HepG2 (cell line): ENCODE results near the gene POLN. TPM values are rescaled to one million over a fixed set of nuclear protein-coding genes. Genes with fewer than 3 reads are reported as not detected.
A peak's percentile ranks its signal among the peaks of the same experiment; 100 is the strongest.

ENCODE experiments used
- ATAC-seq: fragments of 200-7000 bp; cut with Tn5 transposase; 3 replicates; pipeline ENCODE4 v1.9.1; 2020; ENCODE audit warnings: mild to moderate bottlenecking, moderate library complexity
- BruUV-seq: library from RNA; stranded (reverse); fragments of 400-500 nt; replicated peaks from 2 replicates; lab custom pipeline; 2021; lab: Mats Ljungman, UMichigan
- CTCF ChIA-PET: fragments of 300-600 bp; formaldehyde crosslinking; extraction: SDS; loops from one replicate; lab custom pipeline; 2021; ENCODE audit warnings: low total read pairs, inconsistent platforms, low intra/inter-chr PET ratio; lab: Yijun Ruan, JAX
- POLR2A ChIA-PET: fragments of 350-600 bp; sonication (Branson Sonifier 250); formaldehyde crosslinking; loops from one replicate; lab custom pipeline; 2020; ENCODE audit warnings: antibody characterized with exemption, inconsistent platforms; lab: Yijun Ruan, JAX
- DNase-seq: peaks from one replicate; pipeline ENCODE4 v3.0.0-alpha.2; 2015; ENCODE audit warnings: low spot score
- FAIRE-seq: peaks from 3 replicates; lab custom pipeline; 2011; peaks lifted over from hg19 to GRCh38; lab: Jason Lieb, UNC
- H2AFZ ChIP-seq: one replicate; pipeline ENCODE4 v1.6.1; 2011; ENCODE audit warnings: low read length, inconsistent platforms
- H3K27ac ChIP-seq: fragments of 300-600 bp; 3 replicates; pipeline ENCODE4 v1.8.0; 2011; ENCODE audit warnings: mixed run types, mild to moderate bottlenecking, mixed read lengths, low read length, inconsistent platforms; ENCODE audit not compliant: insufficient read depth; ENCODE audit errors: extremely low read length
- H3K27me3 ChIP-seq, 2 experiments: fragments of 200-600 bp in 1 of 2; 2 replicates in 1 of 2; 3 replicates in 1 of 2; pipeline versions ENCODE4 v1.6.0 to v1.8.0; 2011; ENCODE audit warnings: low read length in 2 of 2, mild to moderate bottlenecking in 2 of 2, moderate library complexity in 2 of 2, inconsistent platforms in 1 of 2; ENCODE audit not compliant: insufficient read depth in 2 of 2, control insufficient read depth in 1 of 2
- H3K36me3 ChIP-seq, 2 experiments: fragments of 200-600 bp in 1 of 2; replicated peaks in 1 of 2; 2 replicates in 1 of 2; 3 replicates in 1 of 2; pipeline versions ENCODE4 v1.5.1 to v1.8.0; 2011; ENCODE audit warnings: low read length in 2 of 2, inconsistent platforms in 1 of 2; ENCODE audit not compliant: insufficient read depth in 2 of 2, control insufficient read depth in 1 of 2
- H3K4me1 ChIP-seq: 2 replicates; pipeline ENCODE4 v1.5.1; 2012; ENCODE audit warnings: low read length, inconsistent platforms; ENCODE audit not compliant: insufficient read depth
- H3K4me2 ChIP-seq: 2 replicates; pipeline ENCODE4 v1.6.0; 2011; ENCODE audit warnings: low read depth, low read length, inconsistent platforms
- H3K4me3 ChIP-seq, 3 experiments: fragments of 200-600 bp in 1 of 3; sonication (generic), shearing (Covaris generic) in 1 of 3; replicated peaks in 1 of 3; 2 replicates each; pipeline ENCODE4 v1.5.1; 2011 to 2016; ENCODE audit warnings: low read length in 3 of 3, inconsistent platforms in 2 of 3, low read depth in 2 of 3, mild to moderate bottlenecking in 2 of 3, control low read depth in 1 of 3, mixed read lengths in 1 of 3; ENCODE audit not compliant: insufficient read depth in 1 of 3
- H3K79me2 ChIP-seq: one replicate; pipeline ENCODE4 v1.6.1; 2011; ENCODE audit warnings: low read length, inconsistent platforms; ENCODE audit not compliant: insufficient read depth
- H3K9ac ChIP-seq: 2 replicates; pipeline ENCODE4 v1.6.0; 2011; ENCODE audit warnings: mild to moderate bottlenecking, low read depth, low read length, inconsistent platforms; ENCODE audit not compliant: insufficient read depth
- H3K9me3 ChIP-seq: 2 replicates; pipeline ENCODE4 v1.5.1; 2012; ENCODE audit warnings: mild to moderate bottlenecking, low read length
- H4K20me1 ChIP-seq: 2 replicates; pipeline ENCODE4 v1.6.0; 2011; ENCODE audit warnings: inconsistent platforms, mild to moderate bottlenecking, low read length, moderate library complexity; ENCODE audit not compliant: insufficient read depth
- ATF2 ChIP-seq: sonication (generic); formaldehyde crosslinking; IDR thresholded peaks from 2 replicates; pipeline ENCODE4 v1.4.0; 2020; ENCODE audit warnings: missing genetic modification reagents
- BHLHE40 ChIP-seq: IDR thresholded peaks from 2 replicates; pipeline ENCODE4 v1.6.1; 2011; ENCODE audit warnings: low read length, improper control_type of control experiment
- GTF3A ChIP-seq: sonication (generic); formaldehyde crosslinking; conservative IDR thresholded peaks from 2 replicates; pipeline ENCODE4 v1.4.0; 2020; ENCODE audit warnings: mild to moderate bottlenecking, missing genetic modification reagents
- MXD3 ChIP-seq: IDR thresholded peaks from 2 replicates; pipeline ENCODE4 v1.6.1; 2016; ENCODE audit warnings: mild to moderate bottlenecking, missing biosample characterization, missing genetic modification reagents
- NR2F2 ChIP-seq: IDR thresholded peaks from 2 replicates; pipeline ENCODE4 v1.6.1; 2012; ENCODE audit warnings: low read depth, inconsistent platforms, borderline replicate concordance
- NR3C1 ChIP-seq: sonication (generic); formaldehyde crosslinking; IDR thresholded peaks from 2 replicates; pipeline ENCODE4 v1.4.0; 2020; ENCODE audit warnings: missing genetic modification reagents
- RELA ChIP-seq: sonication (generic); formaldehyde crosslinking; IDR thresholded peaks from 2 replicates; pipeline ENCODE4 v1.4.0; 2020; ENCODE audit warnings: missing genetic modification reagents
- RFXAP ChIP-seq: sonication (generic); formaldehyde crosslinking; IDR thresholded peaks from 2 replicates; pipeline ENCODE4 v1.4.0; 2020; ENCODE audit warnings: missing genetic modification reagents, borderline replicate concordance
- SMARCE1 ChIP-seq: fragments of 450-650 bp; IDR thresholded peaks from 2 replicates; pipeline ENCODE4 v1.6.1; 2017; ENCODE audit warnings: borderline replicate concordance
- SMC3 ChIP-seq: IDR thresholded peaks from 2 replicates; pipeline ENCODE4 v1.6.1; 2011; ENCODE audit warnings: low read length, improper control_type of control experiment
- SMYD3 ChIP-seq: sonication (generic); formaldehyde crosslinking; IDR thresholded peaks from 2 replicates; pipeline ENCODE4 v1.8.1; 2023; ENCODE audit warnings: mild to moderate bottlenecking, missing genetic modification reagents
- TFDP1 ChIP-seq: IDR thresholded peaks from 2 replicates; pipeline ENCODE4 v1.6.1; 2016; ENCODE audit warnings: missing compliant biosample characterization, missing genetic modification reagents, borderline replicate concordance
- ZBTB46 ChIP-seq: sonication (generic); formaldehyde crosslinking; IDR thresholded peaks from 2 replicates; pipeline ENCODE4 v1.4.0; 2020; ENCODE audit warnings: mild to moderate bottlenecking, missing genetic modification reagents, borderline replicate concordance
- ZNF101 ChIP-seq: sonication (generic); formaldehyde crosslinking; IDR thresholded peaks from 2 replicates; pipeline ENCODE4 v1.4.0; 2020; ENCODE audit warnings: mild to moderate bottlenecking, low read depth, missing genetic modification reagents, borderline replicate concordance
- ZNF331 ChIP-seq: sonication (generic); formaldehyde crosslinking; IDR thresholded peaks from 2 replicates; pipeline ENCODE4 v1.4.0; 2020; ENCODE audit warnings: missing genetic modification reagents
- ZNF441 ChIP-seq: sonication (generic); formaldehyde crosslinking; IDR thresholded peaks from 2 replicates; pipeline ENCODE4 v1.7.0; 2021; ENCODE audit warnings: missing genetic modification reagents, borderline replicate concordance
- ZNF510 ChIP-seq: sonication (generic); formaldehyde crosslinking; IDR thresholded peaks from 2 replicates; pipeline ENCODE4 v1.4.0; 2020; ENCODE audit warnings: low read depth, mild to moderate bottlenecking, missing genetic modification reagents
- ZSCAN12 ChIP-seq: sonication (generic); formaldehyde crosslinking; IDR thresholded peaks from 2 replicates; pipeline ENCODE4 v1.9.0; 2021; ENCODE audit warnings: mild to moderate bottlenecking, missing genetic modification reagents
- WGBS: methylation state at CpG from one replicate; pipeline ENCODE4 v1.1.6; 2017; ENCODE audit warnings: low lambda C conversion rate; 5-methylcytosine and 5-hydroxymethylcytosine counted together
- in situ Hi-C: cut with HindIII; loops from 2 replicates; pipeline ENCODE4 v1.10.0; 2017; ENCODE audit warnings: low pct_unique_long_range_greater_than_20kb; ENCODE audit not compliant: extremely low pct_ligation_motif_present
- intact Hi-C: fragments of 100-400 bp; cut with micrococcal nuclease; formaldehyde crosslinking; loops from one replicate; pipeline ENCODE4 v1.10.0; 2022; ENCODE audit not compliant: unreplicated experiment
- polyA plus RNA-seq, 8 experiments: library from polyadenylated mRNA; depleted of rRNA in 3 of 8; stranded (reverse) in 7 of 8; unstranded in 1 of 8; fragments of >200 nt; fragmentation: Illumina TruSeq in 4 of 8; extraction: Trizol in 4 of 8; gene quantifications; 2 replicates each; pipeline versions ENCODE4 v1.2.1 to v1.2.3, GENCODE V29; 2011 to 2016; ENCODE audit warnings: low read depth in 4 of 8, missing spikeins in 1 of 8, mixed read lengths in 1 of 8; ENCODE audit not compliant: insufficient read depth in 1 of 8
- total RNA-seq, 5 experiments: library from RNA; depleted of rRNA; stranded (reverse); fragments of >200 nt; fragmentation: Illumina TruSeq; extraction: Trizol; gene quantifications; 2 replicates each; pipeline ENCODE4 v1.2.3, GENCODE V29; 2016; ENCODE audit warnings: low read depth in 1 of 5

Gene POLN
- total and polyA plus RNA-seq, 2 of the 13 experiments (the other 11 are each of a cell fraction or from before 2014, with no cell fraction given) = 0.93 to 1.5 TPM

GRCh38 chr4:2082627-2083026, 159.3 kb downstream of the POLN start (continued):
- TF ChIP-seq ZSCAN12 (CRISPR knock-in tag) = no peak
- no peak for TF ChIP-seq NR2F2
- TF ChIP-seq RFXAP = no peak
- no peak for TF ChIP-seq ZNF441
- TF ChIP-seq ZNF331 (CRISPR knock-in tag) = no peak
- TF ChIP-seq SMC3 = no peak
- TF ChIP-seq ZBTB46 (CRISPR knock-in tag) = no peak

- POLR2A ChIA-PET = no interaction called here
- FAIRE-seq = no peak
- H4K20me1 ChIP-seq = no peaks in the 10 kb centered on the region
- no TSS peak for BruUV-seq
- no peak overlapping the region for H3K9ac ChIP-seq
- peaks cover 36% of the 10 kb centered on the region for H3K4me1 ChIP-seq
- intact Hi-C loops = no loop called here
- ATAC-seq = peak; percentile 8; the same call in 1 of the 3 replicates
- H3K9me3 ChIP-seq = no peaks in the 10 kb centered on the region
- no peaks in the 10 kb centered on the region for H3K79me2 ChIP-seq
- H3K4me3 ChIP-seq = no peak overlapping the region
- DNase-seq = no peak
- H3K27me3 ChIP-seq = peaks cover 5 to 30% of the 10 kb centered on the region in 2 experiments
- H3K4me2 ChIP-seq = no peak overlapping the region
- WGBS = 10% methylated on average over 3 of the region's 3 CpGs
- no peak overlapping the region for H3K27ac ChIP-seq
- CTCF ChIA-PET = no interaction called here
- H3K36me3 ChIP-seq = no peaks in the 10 kb centered on the region
- in situ Hi-C loops = no loop called here
- no peak for TF ChIP-seq SMARCE1
- TF ChIP-seq BHLHE40 = no peak
- no peak for TF ChIP-seq GTF3A (CRISPR knock-in tag)
- TF ChIP-seq ZNF510 (CRISPR knock-in tag) = no peak
- no peak for TF ChIP-seq ATF2 (CRISPR knock-in tag)
- TF ChIP-seq RELA (CRISPR knock-in tag) = no peak
- TF ChIP-seq SMYD3 (CRISPR knock-in tag) = no peak
- TF ChIP-seq MXD3 (CRISPR knock-in tag) = no peak
- TF ChIP-seq TFDP1 = no peak
- no peak for TF ChIP-seq ZNF101 (CRISPR knock-in tag)
- TF ChIP-seq NR3C1 (CRISPR knock-in tag) = no peak
- TF ChIP-seq, all 625 proteins: peak for 0
- H2AFZ ChIP-seq = no peak overlapping the region
These were observed 159.8 kb downstream of the POLN start for GRCh38 chr4:2082118-2082517.
